Fibroblast of lung (primary cell): Measurements from ENCODE around the gene ZBTB49. TPM values are rescaled to one million over a fixed set of nuclear protein-coding genes. Genes with fewer than 3 reads are reported as not detected.

Experiments
- DNase-seq, 2 donors: peaks; one replicate each; pipeline versions ENCODE4 v3.0.0 to v3.0.0-alpha.2; 2010; ENCODE audit warnings: low read depth in 2 of 2
- H2AFZ ChIP-seq: 2 replicates; pipeline ENCODE4 v1.5.1; 2012; ENCODE audit warnings: low read length, control low read depth, inconsistent platforms
- H3K27ac ChIP-seq: 2 replicates; pipeline ENCODE4 v1.5.1; 2011; ENCODE audit warnings: low read length, control low read depth; ENCODE audit not compliant: insufficient read depth
- H3K27me3 ChIP-seq: 2 replicates; pipeline ENCODE4 v1.5.1; 2011; ENCODE audit warnings: mild to moderate bottlenecking, low read length; ENCODE audit not compliant: control insufficient read depth, insufficient read depth
- H3K36me3 ChIP-seq: 2 replicates; pipeline ENCODE4 v1.5.1; 2011; ENCODE audit warnings: low read length; ENCODE audit not compliant: control insufficient read depth, insufficient read depth
- H3K4me1 ChIP-seq: 2 replicates; pipeline ENCODE4 v1.5.1; 2011; ENCODE audit warnings: low read length; ENCODE audit not compliant: control insufficient read depth, insufficient read depth; ENCODE audit errors: extremely low read depth
- H3K4me2 ChIP-seq: 2 replicates; pipeline ENCODE4 v1.5.1; 2011; ENCODE audit warnings: low read length, control low read depth; ENCODE audit not compliant: insufficient read depth; ENCODE audit errors: extremely low read depth
- H3K4me3 ChIP-seq, 4 experiments: fragments of 200-600 bp in 1 of 4; sonication (generic) in 1 of 4; replicated peaks in 1 of 4; 2 replicates each; pipeline ENCODE4 v1.5.1; 2011 to 2016; ENCODE audit warnings: low read length in 4 of 4, low read depth in 3 of 4, mild to moderate bottlenecking in 3 of 4, control low read depth in 2 of 4, inconsistent platforms in 1 of 4, mixed read lengths in 1 of 4; ENCODE audit not compliant: insufficient read depth in 1 of 4; ENCODE audit errors: control extremely low read depth in 1 of 4
- H3K79me2 ChIP-seq: 2 replicates; pipeline ENCODE4 v1.5.1; 2012; ENCODE audit warnings: mild to moderate bottlenecking, low read length, inconsistent platforms; ENCODE audit not compliant: control insufficient read depth, insufficient read depth
- H3K9ac ChIP-seq: 2 replicates; pipeline ENCODE4 v1.5.1; 2011; ENCODE audit warnings: mild to moderate bottlenecking, low read length, control low read depth; ENCODE audit not compliant: insufficient read depth
- H3K9me3 ChIP-seq: 2 replicates; pipeline ENCODE4 v1.5.1; 2012; ENCODE audit warnings: low read depth, low read length; ENCODE audit not compliant: control insufficient read depth, insufficient read depth
- H4K20me1 ChIP-seq: 2 replicates; pipeline ENCODE4 v1.5.1; 2011; ENCODE audit warnings: low read length; ENCODE audit not compliant: control insufficient read depth, insufficient read depth; ENCODE audit errors: extremely low read depth
- CTCF ChIP-seq, 2 donors: IDR thresholded peaks in 1 of 2; conservative IDR thresholded peaks in 1 of 2; 1 replicate in 1 of 2; 2 replicates in 1 of 2; pipeline ENCODE4 v1.5.1; 2011 to 2012; ENCODE audit warnings: low read length in 2 of 2, control low read depth in 1 of 2, inconsistent platforms in 1 of 2, low read depth in 1 of 2, mild to moderate bottlenecking in 1 of 2
- EZH2 ChIP-seq: IDR thresholded peaks from 2 replicates; pipeline ENCODE4 v1.5.1; 2012; ENCODE audit warnings: low read length, control low read depth, mild to moderate bottlenecking; ENCODE audit errors: missing control alignments
- polyA plus RNA-seq, 2 donors: library from polyadenylated mRNA; depleted of rRNA in 1 of 2; stranded (reverse) in 1 of 2; unstranded in 1 of 2; fragments of >200 nt; gene quantifications; 2 replicates each; pipeline ENCODE4 v1.2.1, GENCODE V29; 2011 to 2012; ENCODE audit warnings: missing spikeins in 1 of 2
- total RNA-seq: library from RNA; depleted of rRNA; stranded (reverse); fragments of >200 nt; gene quantifications from 2 replicates; pipeline ENCODE4 v1.2.1, GENCODE V29; 2014

ZBTB49 gene
- total and polyA plus RNA-seq, 2 donors (not counting 1 experiment from before 2014, with no cell fraction given) = 2.8 to 3.5 TPM

DNA sequence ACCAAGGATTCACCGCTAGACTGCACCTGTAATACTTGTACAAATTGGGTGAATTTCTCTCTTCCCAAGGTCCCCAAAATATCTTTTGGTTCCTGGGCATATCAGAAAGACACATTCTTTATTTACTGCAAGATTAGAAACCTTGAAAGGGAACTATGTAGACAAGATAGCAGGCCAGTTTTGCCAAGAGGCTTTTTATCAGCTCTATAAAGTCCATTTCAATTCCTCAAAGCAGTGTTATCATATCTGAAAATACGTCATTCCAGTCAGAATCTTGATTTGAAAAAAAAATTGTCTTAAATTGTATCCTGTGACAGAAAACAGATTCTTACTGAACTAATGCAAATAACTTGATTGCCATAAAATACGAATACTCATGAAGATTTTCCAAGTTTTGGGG is 59.8 kb downstream of the ZBTB49 start:
- Histone ChIP-seq H3K27me3 (no peaks in the 10 kb centered on the region), H3K9ac (no peak overlapping the region), H3K79me2 (no peaks in the 10 kb centered on the region), H3K4me1 (no peaks in the 10 kb centered on the region), H3K4me3 (no peak overlapping the region), H3K27ac (no peak overlapping the region), H3K9me3 (no peaks in the 10 kb centered on the region), H3K36me3 (no peaks in the 10 kb centered on the region), H2AFZ (no peak overlapping the region), H3K4me2 (no peak overlapping the region), H4K20me1 (no peaks in the 10 kb centered on the region)
- no peak for DNase-seq
- TF ChIP-seq EZH2 (no peak), CTCF (conservative IDR thresholded peaks at IDR 0.05 in 1 of 2, IDR thresholded peaks at IDR 0.05 in 1 of 2; ENCODE audit: low read depth in 1 of 2, low read length in 2 of 2) (no peak)

DNA sequence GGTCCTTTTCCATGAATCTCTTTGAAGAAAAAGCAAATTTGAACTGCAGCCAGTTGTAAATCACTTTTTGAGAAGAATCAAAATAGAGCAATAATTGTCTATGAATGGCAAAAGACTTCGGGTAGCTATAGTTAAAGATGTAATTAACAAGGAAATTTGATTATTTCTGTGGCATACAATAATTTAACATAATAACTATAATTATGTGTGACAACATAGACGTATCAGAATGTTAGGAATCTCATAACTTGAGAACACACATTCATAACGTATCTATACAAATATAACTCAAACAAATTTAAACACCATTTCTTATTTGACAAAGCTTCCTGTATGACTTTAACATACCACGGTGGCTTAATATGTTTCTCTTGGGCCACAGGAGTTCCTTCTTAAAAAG is 60.9 kb downstream of the ZBTB49 start:
- no peaks in the 10 kb centered on the region for H3K9me3 ChIP-seq
- no peak overlapping the region for H3K4me2 ChIP-seq
- H3K9ac ChIP-seq = no peak overlapping the region
- H4K20me1 ChIP-seq = no peaks in the 10 kb centered on the region
- no peaks in the 10 kb centered on the region for H3K36me3 ChIP-seq
- no peak overlapping the region for H3K27ac ChIP-seq
- H2AFZ ChIP-seq = no peak overlapping the region
- TF ChIP-seq EZH2 = no peak
- no peak for TF ChIP-seq CTCF (conservative IDR thresholded peaks at IDR 0.05 in 1 of 2, IDR thresholded peaks at IDR 0.05 in 1 of 2; ENCODE audit: low read depth in 1 of 2, low read length in 2 of 2)
- peaks cover 3% of the 10 kb centered on the region for H3K27me3 ChIP-seq
- no peak for DNase-seq
- H3K79me2 ChIP-seq = no peaks in the 10 kb centered on the region
- H3K4me3 ChIP-seq = no peak overlapping the region
- no peaks in the 10 kb centered on the region for H3K4me1 ChIP-seq

- Histone ChIP-seq H3K4me3 (no peak overlapping the region), H4K20me1 (no peaks in the 10 kb centered on the region), H3K9ac (no peak overlapping the region), H3K9me3 (no peaks in the 10 kb centered on the region), H3K79me2 (no peaks in the 10 kb centered on the region), H2AFZ (no peak overlapping the region), H3K4me1 (no peaks in the 10 kb centered on the region), H3K36me3 (no peaks in the 10 kb centered on the region), H3K27ac (no peak overlapping the region), H3K4me2 (no peak overlapping the region), H3K27me3 (peaks cover 6% of the 10 kb centered on the region)
- no peak for DNase-seq
- TF ChIP-seq CTCF (conservative IDR thresholded peaks at IDR 0.05 in 1 of 2, IDR thresholded peaks at IDR 0.05 in 1 of 2; ENCODE audit: low read depth in 1 of 2, low read length in 2 of 2) = no peak
- no peak for TF ChIP-seq EZH2
Observed at GRCh38 chr4:4355302-4355701, 65.3 kb downstream of the ZBTB49 start.
